HG02610 (cell line): ENCODE data around the gene ITGA3.

Experiments
- ATAC-seq: cut with Tn5 transposase; IDR thresholded peaks from one replicate; pipeline ENCODE4 v1.9.1; 2021; ENCODE audit warnings: mild to moderate bottlenecking, moderate library complexity; ENCODE audit not compliant: unreplicated experiment

ITGA3 gene

DNA sequence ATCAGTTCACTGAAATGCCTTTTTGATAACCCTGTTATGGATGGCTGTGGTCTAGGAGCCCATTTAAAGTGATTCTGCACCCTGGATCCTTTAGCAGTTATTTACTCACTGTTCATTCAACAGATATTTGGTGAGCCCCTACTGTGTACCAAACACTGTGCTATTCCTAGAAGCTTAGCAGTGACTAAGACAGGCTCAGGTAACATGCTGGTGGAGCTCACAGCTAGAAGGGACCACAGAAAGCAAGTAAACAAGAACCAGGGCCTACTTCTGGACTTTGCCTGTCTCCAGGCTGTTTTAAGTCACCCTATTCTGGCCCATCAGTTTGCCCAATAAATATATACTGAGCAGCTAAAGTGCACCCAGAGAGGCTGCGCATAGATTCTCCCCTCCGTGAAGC lies 11.1 kb downstream of the ITGA3 start:
- ATAC-seq = no peak

DNA sequence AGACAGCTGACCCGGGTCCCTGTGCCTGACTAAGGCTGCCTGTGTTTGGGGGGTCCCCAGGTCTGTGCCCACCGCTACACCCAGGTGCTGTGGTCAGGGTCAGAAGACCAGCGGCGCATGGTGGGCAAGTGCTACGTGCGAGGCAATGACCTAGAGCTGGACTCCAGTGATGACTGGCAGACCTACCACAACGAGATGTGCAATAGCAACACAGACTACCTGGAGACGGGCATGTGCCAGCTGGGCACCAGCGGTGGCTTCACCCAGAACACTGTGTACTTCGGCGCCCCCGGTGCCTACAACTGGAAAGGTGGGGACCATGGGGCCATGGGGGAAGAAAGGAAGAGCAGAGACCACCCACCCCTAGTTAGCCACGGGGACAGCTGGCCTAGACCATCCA lies 12.1 kb downstream of the ITGA3 start:
- no peak for ATAC-seq

DNA sequence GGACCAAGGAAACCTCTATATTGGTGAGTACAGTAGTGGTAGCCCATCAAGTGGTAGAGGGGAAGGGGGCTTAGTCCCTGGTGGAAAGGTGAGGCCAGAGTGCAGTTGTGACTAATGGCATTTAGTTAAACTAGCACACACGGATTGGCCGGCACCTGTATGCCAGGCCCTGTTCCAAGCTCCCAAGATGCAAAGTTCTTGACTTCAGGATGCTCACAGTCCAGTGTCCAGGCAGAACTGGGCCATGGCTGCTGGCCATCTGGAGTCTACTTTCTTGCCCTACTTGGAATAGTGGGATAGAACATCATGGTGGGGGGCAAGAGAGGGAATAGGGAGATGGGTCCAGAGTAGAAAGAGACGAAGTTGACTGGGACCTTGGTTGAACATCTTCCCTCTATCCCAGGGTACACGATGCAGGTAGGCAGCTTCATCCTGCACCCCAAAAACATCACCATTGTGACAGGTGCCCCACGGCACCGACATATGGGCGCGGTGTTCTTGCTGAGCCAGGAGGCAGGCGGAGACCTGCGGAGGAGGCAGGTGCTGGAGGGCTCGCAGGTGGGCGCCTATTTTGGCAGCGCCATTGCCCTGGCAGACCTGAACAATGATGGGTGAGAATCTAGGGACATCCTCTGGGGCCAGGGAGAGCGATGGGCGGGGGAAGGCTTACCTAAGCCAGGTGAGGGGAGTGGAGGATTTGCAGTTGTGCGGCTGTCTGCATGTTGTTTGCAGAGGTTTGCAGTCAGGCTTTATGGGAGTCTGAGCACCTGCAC lies 15.2 kb downstream of the ITGA3 start:
- ATAC-seq = no peak

GRCh38 chr17:50071692-50072091 lies 15.8 kb downstream of the ITGA3 start:
- no peak for ATAC-seq

GRCh38 chr17:50072130-50072529 lies 16.2 kb downstream of the ITGA3 start:
- ATAC-seq = no peak

- ATAC-seq = no peak
These were observed 17.0 kb downstream of the ITGA3 start for GRCh38 chr17:50072925-50073324.

GRCh38 chr17:50074227-50074626 lies 18.3 kb downstream of the ITGA3 start:
- ATAC-seq = no peak

GRCh38 chr17:50075446-50076032 lies 19.6 kb downstream of the ITGA3 start:
- no peak for ATAC-seq

GRCh38 chr17:50076221-50076590 lies 20.3 kb downstream of the ITGA3 start:
- no peak for ATAC-seq

- ATAC-seq = no peak
These were observed 20.8 kb downstream of the ITGA3 start for GRCh38 chr17:50076591-50077235.

DNA sequence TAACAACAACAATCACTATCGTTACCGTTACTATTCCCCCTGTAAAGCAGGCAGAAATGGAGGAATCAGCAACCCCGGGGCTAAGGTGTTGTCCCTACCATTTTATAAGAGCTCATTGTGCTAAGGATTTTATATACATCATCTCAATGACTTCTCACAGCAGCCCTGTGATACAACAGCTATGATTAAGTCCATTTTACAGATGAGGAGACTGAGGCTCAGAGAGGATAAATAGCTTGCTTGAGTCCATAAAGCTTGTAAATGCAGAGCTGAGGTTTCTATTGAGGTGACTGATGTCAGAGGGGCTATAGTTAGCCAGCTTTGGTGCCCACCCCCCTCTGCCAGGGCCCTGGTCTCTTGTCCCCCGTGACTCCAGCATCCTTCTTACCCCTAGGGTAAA lies 22.5 kb downstream of the ITGA3 start:
- ATAC-seq = no peak

DNA sequence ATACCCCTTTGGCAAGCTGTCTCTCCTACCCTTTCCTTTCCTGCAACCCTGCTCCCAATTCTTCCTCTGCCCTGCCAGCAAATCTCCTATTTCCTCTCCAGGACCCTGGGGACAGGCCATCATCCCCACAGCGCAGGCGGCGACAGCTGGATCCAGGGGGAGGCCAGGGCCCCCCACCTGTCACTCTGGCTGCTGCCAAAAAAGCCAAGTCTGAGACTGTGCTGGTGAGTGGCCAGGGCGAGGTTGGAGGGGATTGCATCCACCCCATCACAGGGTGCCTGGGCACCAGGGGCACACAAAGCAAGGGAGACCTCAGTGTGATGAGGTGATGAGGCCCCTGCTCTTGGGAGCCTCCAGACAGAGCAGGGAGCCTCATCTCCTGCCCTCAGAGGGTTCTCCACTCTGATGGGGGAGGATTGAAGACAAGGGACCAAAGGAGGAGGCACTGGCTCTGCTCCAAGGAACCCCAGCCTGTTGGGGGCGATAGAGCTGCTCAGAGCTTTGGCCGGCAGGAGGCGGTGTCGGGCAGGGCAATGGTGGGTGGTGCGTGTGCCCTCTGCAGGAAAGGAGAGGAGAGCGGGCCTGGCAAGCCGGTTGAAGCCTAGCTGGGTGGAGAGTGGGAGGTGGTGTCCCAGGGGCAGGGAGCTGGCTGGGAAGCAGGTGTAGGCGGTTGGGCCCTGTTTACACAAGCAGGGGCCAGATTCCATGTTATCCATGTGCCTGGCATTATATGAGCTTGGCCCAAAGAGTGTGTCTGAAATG lies 23.6 kb downstream of the ITGA3 start:
- ATAC-seq = no peak

DNA sequence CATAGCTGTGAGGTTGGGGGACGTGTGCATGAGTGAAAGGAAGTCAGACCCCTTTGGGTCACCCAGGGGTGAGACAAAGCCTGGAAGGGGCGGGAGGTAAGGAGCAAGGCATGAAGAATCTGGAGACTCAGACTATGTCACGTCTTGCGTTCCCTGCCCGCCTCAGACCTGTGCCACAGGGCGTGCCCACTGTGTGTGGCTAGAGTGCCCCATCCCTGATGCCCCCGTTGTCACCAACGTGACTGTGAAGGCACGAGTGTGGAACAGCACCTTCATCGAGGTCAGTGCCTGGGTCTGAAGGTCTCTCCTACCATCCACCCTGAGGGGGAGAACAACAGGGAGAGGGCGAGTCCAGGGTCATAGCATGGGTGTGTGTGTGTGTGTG lies 24.2 kb downstream of the ITGA3 start:
- no peak for ATAC-seq

DNA sequence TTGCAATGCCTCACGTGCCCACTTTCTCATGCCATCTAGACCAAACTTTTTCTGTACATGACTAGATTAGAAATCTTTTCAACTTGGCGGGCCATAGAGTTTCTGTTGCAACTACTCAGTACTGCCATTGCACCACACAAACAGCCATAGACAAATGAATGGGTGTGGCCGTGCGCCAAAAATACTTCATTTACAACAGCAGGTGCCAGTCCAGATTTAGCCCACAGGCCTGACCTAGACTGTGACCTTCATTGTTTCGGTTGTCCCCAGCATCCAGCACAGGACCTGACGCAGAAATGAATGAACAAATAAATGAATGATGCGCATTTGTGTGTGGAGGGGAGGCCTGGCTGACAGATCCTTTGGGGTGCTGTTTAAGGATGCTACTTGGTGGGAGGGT lies 24.9 kb downstream of the ITGA3 start:
- ATAC-seq = no peak

GRCh38 chr17:50081757-50082156 lies 25.8 kb downstream of the ITGA3 start:
- ATAC-seq = no peak

- peak; percentile 65 for ATAC-seq
These were observed 31.5 kb downstream of the ITGA3 start for GRCh38 chr17:50087246-50087911.

DNA sequence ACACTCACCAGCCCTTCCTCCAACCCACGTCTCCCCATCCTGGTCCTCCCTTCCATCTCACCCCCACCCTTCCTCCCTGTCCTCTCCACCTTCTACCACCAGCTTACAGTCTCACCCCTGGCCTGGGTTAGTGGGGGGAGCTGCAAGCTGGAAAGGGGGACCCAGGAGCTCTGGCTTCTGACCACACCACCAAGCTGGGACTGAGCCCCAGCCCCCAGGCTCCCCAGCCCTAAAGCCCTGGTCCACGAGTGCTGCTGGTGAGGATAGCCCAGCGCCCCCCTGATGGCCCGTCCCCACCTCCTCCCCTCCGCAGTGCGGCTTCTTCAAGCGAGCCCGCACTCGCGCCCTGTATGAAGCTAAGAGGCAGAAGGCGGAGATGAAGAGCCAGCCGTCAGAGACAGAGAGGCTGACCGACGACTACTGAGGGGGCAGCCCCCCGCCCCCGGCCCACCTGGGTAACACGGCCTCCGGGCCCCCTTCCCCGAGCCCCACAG lies 32.0 kb downstream of the ITGA3 start:
- ATAC-seq = no peak

DNA sequence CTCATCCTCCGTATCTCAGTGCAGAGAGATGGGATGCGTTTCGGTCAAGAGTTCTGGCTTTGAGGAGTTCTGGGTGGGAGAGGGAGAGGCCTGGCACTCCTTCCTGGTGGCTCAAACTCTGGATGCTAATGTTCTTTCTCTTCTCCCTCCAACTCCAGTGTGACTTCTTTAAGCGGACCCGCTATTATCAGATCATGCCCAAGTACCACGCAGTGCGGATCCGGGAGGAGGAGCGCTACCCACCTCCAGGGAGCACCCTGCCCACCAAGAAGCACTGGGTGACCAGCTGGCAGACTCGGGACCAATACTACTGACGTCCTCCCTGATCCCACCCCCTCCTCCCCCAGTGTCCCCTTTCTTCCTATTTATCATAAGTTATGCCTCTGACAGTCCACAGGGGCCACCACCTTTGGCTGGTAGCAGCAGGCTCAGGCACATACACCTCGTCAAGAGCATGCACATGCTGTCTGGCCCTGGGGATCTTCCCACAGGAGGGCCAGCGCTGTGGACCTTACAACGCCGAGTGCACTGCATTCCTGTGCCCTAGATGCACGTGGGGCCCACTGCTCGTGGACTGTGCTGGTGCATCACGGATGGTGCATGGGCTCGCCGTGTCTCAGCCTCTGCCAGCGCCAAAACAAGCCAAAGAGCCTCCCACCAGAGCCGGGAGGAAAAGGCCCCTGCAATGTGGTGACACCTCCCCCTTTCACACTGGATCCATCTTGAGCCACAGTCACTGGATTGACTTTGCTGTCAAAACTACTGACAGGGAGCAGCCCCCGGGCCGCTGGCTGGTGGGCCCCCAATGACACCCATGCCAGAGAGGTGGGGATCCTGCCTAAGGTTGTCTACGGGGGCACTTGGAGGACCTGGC lies 33.3 kb downstream of the ITGA3 start:
- ATAC-seq = no peak

DNA sequence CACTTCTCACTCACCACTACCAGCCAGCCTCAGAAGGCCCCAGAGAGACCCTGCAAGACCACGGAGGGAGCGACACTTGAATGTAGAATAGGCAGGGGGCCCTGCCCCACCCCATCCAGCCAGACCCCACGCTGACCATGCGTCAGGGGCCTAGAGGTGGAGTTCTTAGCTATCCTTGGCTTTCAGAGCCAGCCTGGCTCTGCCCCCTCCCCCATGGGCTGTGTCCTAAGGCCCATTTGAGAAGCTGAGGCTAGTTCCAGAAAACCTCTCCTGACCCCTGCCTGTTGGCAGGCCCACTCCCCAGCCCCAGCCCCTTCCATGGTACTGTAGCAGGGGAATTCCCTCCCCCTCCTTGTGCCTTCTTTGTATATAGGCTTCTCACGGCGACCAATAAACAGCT lies 34.2 kb downstream of the ITGA3 start:
- no peak for ATAC-seq
